Posterior vena cava (tissue), 2 donors: Measurements from ENCODE around the gene PRSS48. TPM values are rescaled to one million over a fixed set of nuclear protein-coding genes. Genes with fewer than 3 reads are reported as not detected.
"Not testable (repeated sequence)": the region's sequence is repeated elsewhere in the genome, so short reads cannot be mapped to it uniquely, and the experiment has no call there.

Experiments used
- DNase-seq: peaks from one replicate; pipeline ENCODE4 v3.0.0-alpha.2; 2020; ENCODE audit warnings: low spot score
- intact Hi-C, 2 donors: fragments of 100-400 bp; cut with DNase I; formaldehyde crosslinking; loops; one replicate each; pipeline versions ENCODE4 v1.14.1 to v1.14.2; 2022 to 2023
- total RNA-seq, 2 donors: library from RNA; stranded (reverse); fragmentation: NEBNext Ultra II Directional; extraction: Animal tissue kit (Norgen Biotek cat#: 25700); gene quantifications; one replicate each; pipeline ENCODE4 v1.2.1, GENCODE V29; 2021
- donor health status: DM: yes; HTN: yes; CAD: no.
- donor health status: DM: yes; HTN: yes; CAD: no.

PRSS48 gene
- total RNA-seq, 2 donors from 2014 or later = not detected

DNA sequence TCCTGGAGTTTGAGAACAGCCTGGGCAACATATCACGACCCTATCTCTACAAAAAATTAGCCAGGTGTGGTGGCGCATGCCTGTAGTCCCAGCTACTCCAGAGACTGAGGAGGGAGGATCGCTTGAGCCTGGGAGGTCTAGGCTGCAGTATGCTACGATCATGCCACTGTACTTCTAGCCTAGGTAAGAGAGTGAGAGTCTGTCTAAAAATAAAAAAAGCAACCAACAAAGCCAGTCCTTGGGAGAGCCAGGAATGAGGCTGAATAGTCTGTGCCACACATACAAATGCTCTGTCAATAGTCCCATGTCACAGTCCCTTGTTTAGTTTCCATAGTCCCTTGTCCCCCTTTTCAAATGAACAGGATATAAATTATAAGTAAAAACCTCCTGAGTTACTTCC is 19.3 kb upstream of the PRSS48 start:
- no peak for DNase-seq
- intact Hi-C loops = no loop called here

DNA sequence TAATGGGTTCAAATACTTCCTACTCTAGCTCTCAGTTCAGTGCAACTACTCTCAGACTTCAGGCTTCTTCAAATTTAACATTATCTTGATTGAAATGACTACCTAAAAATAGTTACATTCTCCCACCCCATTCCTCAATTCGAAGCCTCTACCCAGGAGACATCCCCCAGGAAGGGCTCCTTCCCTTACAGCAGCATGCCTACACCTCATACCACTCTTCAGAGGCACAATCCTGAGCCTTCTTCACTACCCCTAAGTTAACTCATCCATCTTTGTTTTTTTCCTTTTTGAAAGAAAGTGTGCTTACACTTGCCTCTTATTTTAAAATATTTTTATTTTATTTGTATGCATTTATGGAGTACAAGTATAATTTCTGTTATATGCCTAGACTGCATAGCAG is 17.2 kb upstream of the PRSS48 start:
- DNase-seq = no peak

DNA sequence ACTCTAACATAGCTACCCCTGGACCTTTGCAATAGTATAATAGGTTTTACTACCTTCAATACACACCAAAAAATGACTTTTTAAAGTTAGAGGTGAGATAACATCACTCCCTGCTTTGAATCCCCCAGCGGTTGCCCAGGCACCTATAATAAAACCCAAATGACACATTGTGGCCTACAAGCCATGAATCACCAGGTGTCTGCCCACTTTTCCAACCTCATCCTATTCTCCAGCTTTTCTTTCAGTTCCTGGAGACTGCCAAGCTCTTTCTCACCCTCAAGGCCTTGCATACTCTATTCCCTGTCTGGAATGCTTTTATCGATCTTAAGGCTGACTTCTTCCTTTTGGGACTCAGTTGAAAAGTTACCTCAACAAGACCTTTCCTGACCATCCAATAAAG is 16.4 kb upstream of the PRSS48 start:
- intact Hi-C loops = no loop called here
- no peak for DNase-seq

More for the DNA sequence above, 17.2 kb upstream of the PRSS48 start:
- intact Hi-C loops = no loop called here

DNA sequence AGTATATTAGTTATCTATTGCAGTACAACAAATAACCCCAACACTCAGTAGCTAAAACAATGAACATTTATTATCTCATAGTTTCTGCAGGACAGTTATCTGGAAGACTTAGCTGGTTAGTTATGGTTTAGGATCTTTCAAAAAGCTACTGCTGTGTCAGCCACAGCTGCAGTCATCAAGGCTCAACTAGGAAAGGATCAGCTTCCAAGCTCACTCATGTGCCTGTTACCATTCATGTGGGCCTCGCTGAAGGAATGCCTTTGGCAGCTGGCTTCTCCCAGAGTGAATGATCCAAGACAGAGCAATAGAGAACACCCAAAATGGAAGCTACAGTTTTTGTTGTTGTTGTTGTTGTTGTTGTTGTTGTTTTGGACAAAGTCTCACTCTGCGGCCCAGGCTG is 13.5 kb upstream of the PRSS48 start:
- intact Hi-C loops = no loop called here
- DNase-seq = no peak

DNA sequence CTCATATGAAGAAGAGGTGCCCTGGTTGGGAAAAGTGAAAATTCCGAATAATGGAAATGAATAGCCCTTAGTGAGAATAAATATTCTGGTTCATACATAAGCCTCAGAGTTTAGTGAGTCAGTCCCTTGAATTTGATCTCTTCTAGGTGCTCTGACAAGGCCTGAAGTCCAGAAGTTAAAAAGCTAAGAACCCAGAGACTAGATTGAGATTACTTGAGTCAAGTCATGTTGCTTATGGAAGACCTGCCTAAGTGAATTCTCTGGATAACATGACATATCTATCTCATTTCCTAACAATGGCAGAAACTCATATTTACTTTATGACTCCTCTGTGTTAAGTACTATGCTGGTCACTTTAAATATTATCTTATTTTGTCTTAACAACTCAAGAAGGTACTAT is 10.5 kb upstream of the PRSS48 start:
- intact Hi-C loops = no loop called here
- no peak for DNase-seq

GRCh38 chr4:151267104-151267503 is 9.9 kb upstream of the PRSS48 start:
- intact Hi-C loops = no loop called here
- no peak for DNase-seq

GRCh38 chr4:151267822-151268535 is 9.0 kb upstream of the PRSS48 start:
- intact Hi-C loops = no loop called here
- DNase-seq = no peak

DNA sequence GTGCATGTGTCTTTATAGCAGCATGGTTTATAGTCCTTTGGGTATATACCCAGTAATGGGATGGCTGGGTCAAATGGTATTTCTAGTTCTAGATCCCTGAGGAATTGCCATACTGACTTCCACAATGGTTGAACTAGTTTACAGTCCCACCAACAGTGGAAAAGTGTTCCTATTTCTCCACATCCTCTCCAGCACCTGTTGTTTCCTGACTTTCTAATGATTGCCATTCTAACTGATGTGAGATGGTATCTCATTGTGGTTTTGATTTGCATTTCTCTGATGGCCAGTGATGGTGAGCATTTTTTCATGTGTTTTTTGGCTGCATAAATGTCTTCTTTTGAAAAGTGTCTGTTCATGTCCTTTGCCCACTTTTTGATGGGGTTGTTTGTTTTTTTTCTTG is 8.1 kb upstream of the PRSS48 start:
- not testable (repeated sequence) for DNase-seq

DNA sequence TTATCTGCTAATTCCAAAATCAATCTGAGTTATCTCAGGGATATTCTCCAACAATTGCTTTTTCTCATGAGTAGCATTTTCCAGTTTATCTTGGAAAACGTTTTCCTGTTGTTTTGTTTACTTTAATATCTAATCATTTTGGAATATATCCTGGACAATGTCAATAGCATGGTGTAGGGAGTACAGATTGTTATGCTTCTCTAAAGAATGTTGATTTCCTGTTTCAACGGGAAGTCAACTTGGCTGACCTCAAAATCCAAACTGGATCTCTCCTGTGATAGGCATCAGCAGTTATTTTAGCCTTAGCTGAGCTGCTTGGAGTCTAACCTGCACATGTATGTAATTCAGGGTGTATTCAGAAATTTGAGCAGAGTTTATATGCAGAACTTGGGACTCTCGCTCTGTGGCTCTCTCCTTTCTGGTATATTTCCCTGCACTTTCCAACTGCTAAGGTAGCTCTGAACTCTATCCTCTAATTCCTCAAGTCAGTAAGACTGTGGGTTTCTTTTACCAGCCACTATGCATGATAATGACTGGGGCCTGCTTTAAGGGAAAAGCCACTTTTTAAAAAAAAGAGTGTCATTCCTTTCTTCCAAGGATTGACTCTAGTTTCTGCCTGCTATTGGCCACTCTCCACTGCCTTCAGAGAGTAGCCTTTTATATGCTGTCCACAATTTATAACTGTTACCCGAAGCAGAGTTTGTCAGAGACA is 7.7 kb downstream of the PRSS48 start:
- DNase-seq = no peak
- intact Hi-C loops = loop anchor here in 1 of 2 donors (5.0 kb wide), 1 partner anchor 43 kb away; the partner anchor contains the start of gene SH3D19

More for the DNA sequence above, 8.1 kb upstream of the PRSS48 start:
- intact Hi-C loops = not testable (repeated sequence)

GRCh38 chr4:151287409-151287808 is 10.4 kb downstream of the PRSS48 start:
- DNase-seq = no peak
- intact Hi-C loops = loop anchor here in 1 of 2 donors (5.0 kb wide), 1 partner anchor 40 kb away; the partner anchor contains the start of gene SH3D19

GRCh38 chr4:151291485-151291884 is 14.5 kb downstream of the PRSS48 start:
- intact Hi-C loops = no loop called here
- no peak for DNase-seq

DNA sequence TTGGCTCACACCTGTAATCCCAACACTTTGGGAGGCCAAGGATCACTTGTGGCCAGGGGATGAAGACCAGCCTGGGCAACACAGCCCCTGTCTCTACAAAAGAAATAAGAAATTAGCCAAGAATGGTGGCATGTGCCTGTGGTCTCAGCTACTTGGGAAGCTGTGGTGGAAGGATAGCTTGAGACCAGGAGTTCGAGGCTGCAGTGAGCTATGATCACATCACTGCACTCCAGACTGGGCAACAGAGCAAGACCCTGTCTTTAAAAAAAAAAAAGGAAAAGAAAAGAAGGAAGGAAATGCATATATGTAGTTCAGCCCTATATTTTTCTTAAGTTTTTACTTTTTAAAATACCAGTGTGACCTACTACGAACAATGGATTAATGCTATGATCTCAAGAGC is 15.1 kb downstream of the PRSS48 start:
- DNase-seq = no peak
- intact Hi-C loops = no loop called here

GRCh38 chr4:151294833-151295496 is 18.0 kb downstream of the PRSS48 start:
- intact Hi-C loops = no loop called here
- DNase-seq = no peak

GRCh38 chr4:151296227-151296626 is 19.3 kb downstream of the PRSS48 start:
- intact Hi-C loops = no loop called here
- no peak for DNase-seq

DNA sequence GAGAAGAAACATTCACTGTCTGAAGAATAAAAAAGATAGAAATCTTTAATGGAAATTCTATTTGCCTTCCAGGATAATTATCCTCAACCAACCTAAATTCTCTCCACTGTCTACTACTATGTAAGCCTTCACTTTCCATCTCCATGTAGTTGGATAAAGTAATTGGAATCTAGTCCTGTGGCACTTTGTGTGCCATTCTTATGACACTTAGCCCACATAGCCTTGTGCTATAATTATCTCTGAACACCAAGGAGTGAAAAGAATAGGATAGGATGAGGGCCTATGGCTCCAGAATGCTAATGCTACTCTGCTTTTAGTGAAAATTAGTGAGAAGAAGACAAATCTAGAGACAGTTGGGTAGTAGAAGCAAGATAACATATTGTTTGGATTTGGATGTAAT is 20.2 kb downstream of the PRSS48 start:
- intact Hi-C loops = no loop called here
- DNase-seq = no peak

DNA sequence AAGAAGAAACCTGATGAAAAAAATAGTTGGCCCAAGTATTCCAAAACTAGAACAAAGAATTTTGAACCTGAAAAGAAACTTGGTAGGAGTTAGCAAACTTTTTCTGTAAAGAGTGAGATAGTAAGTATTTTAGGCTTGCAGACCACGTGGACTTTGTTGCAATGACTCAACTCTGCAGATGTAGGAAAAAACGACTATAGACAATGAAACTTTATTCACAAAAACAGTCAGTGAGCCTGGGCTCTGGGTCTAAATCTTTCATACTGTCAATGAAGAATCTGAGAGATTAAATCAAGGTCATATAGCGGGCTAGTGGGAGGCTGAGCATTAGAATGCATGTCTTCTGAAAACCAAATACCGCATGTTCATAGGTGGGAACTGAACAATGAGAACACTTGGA is 25.5 kb downstream of the PRSS48 start:
- intact Hi-C loops = no loop called here
- no peak for DNase-seq

DNA sequence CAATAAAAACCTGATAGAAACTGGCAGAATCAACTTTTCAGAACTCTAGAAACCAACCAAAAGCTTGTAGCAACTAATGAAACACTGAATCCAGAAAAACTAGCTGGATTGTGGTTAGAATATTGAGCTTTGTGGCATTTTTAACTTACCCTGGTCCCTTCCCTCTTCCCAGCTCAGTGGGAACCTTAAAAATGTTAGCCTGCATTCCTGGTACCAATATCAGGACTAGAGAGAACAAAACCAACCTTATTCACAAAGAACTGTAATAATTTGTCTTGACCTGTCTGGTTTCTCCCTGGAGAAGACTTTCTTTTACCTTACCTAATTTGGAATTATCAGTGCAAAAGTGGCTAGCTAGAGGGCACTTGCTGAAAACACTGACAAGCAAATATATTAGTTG is 27.3 kb downstream of the PRSS48 start:
- no peak for DNase-seq
- intact Hi-C loops = no loop called here

- no peak for DNase-seq
- intact Hi-C loops = no loop called here
Measured at GRCh38 chr4:151304755-151305154, 27.8 kb downstream of the PRSS48 start.

- intact Hi-C loops = no loop called here
- no peak for DNase-seq
Measured at GRCh38 chr4:151310124-151310728, 33.3 kb downstream of the PRSS48 start.
